Neural progenitor cell (in vitro differentiated cells): ENCODE results near the gene FBXL17. TPM values are rescaled to one million over a fixed set of nuclear protein-coding genes. Genes with fewer than 3 reads are reported as not detected.
"Not testable (repeated sequence)": the region's sequence is repeated elsewhere in the genome, so short reads cannot be mapped to it uniquely, and the experiment has no call there.

Experiments
- DNase-seq: peaks from one replicate; pipeline ENCODE4 v3.0.0-alpha.2; 2016; ENCODE audit warnings: low spot score
- H2AFZ ChIP-seq: fragments of 200-600 bp; sonication (generic); replicated peaks from 2 replicates; pipeline ENCODE4 v1.6.1; 2016; ENCODE audit warnings: antibody characterized with exemption
- H3F3A ChIP-seq: fragments of 200-600 bp; sonication (generic); 2 replicates; pipeline ENCODE4 v1.6.1; 2016; ENCODE audit warnings: antibody characterized with exemption, low read depth
- H3K27ac ChIP-seq: fragments of 200-600 bp; sonication (generic); 2 replicates; pipeline ENCODE4 v1.5.1; 2016; ENCODE audit warnings: mild to moderate bottlenecking
- H3K27me3 ChIP-seq: fragments of 200-600 bp; sonication (generic); 2 replicates; pipeline ENCODE4 v1.6.1; 2016; ENCODE audit warnings: mild to moderate bottlenecking, moderate library complexity
- H3K36me3 ChIP-seq: fragments of 200-600 bp; sonication (generic); 2 replicates; pipeline ENCODE4 v1.5.1; 2016
- H3K4me1 ChIP-seq: fragments of 200-600 bp; sonication (generic); 2 replicates; pipeline ENCODE4 v1.6.1; 2016; ENCODE audit warnings: mixed run types
- H3K4me2 ChIP-seq: fragments of 200-600 bp; sonication (generic); 2 replicates; pipeline ENCODE4 v1.6.1; 2016
- H3K4me3 ChIP-seq: fragments of 200-600 bp; sonication (generic); 2 replicates; pipeline ENCODE4 v1.5.1; 2016
- H3K79me2 ChIP-seq: fragments of 200-600 bp; sonication (generic); 2 replicates; pipeline ENCODE4 v1.6.1; 2016; ENCODE audit warnings: low read depth
- H3K9ac ChIP-seq: fragments of 200-600 bp; sonication (generic); 2 replicates; pipeline ENCODE4 v1.6.1; 2016
- H3K9me3 ChIP-seq: fragments of 200-600 bp; sonication (generic); 2 replicates; pipeline ENCODE4 v1.5.1; 2016; ENCODE audit warnings: low read depth
- H4K20me1 ChIP-seq: fragments of 200-600 bp; sonication (generic); 2 replicates; pipeline ENCODE4 v1.6.1; 2016; ENCODE audit warnings: low read depth
- H3K27ac Mint-ChIP-seq: 3 replicates; pipeline ENCODE4 v1.8.0; 2021; ENCODE audit warnings: mixed read lengths
- H3K27me3 Mint-ChIP-seq: 2 replicates; pipeline ENCODE4 v1.8.0; 2022; ENCODE audit warnings: low read depth, mild to moderate bottlenecking, inconsistent platforms, moderate library complexity, mixed read lengths; ENCODE audit not compliant: insufficient read depth
- H3K36me3 Mint-ChIP-seq: 3 replicates; pipeline ENCODE4 v1.8.0; 2021; ENCODE audit warnings: mixed read lengths
- H3K4me1 Mint-ChIP-seq: 3 replicates; pipeline ENCODE4 v1.8.0; 2021; ENCODE audit warnings: mixed read lengths
- H3K4me3 Mint-ChIP-seq: 3 replicates; pipeline ENCODE4 v1.8.0; 2021; ENCODE audit warnings: mild to moderate bottlenecking, moderate library complexity, mixed read lengths
- H3K9me3 Mint-ChIP-seq: 3 replicates; pipeline ENCODE4 v1.8.0; 2020; ENCODE audit warnings: mixed read lengths
- EZH2 ChIP-seq: fragments of 200-600 bp; sonication (generic); IDR thresholded peaks from 2 replicates; pipeline ENCODE4 v1.6.1; 2017; ENCODE audit warnings: antibody characterized with exemption, mild to moderate bottlenecking, moderate library complexity
- EZH2phosphoT487 ChIP-seq: fragments of 200-600 bp; sonication (generic); IDR thresholded peaks from 2 replicates; pipeline ENCODE4 v1.6.1; 2017; ENCODE audit warnings: antibody characterized with exemption
- total RNA-seq: library from RNA; depleted of rRNA; stranded (reverse); fragments of >200 nt; gene quantifications from 2 replicates; pipeline ENCODE4 v1.2.3, GENCODE V29; 2015; ENCODE audit warnings: low replicate concordance
- TF ChIP-seq, protein P1 (sequence below): fragments of 200-600 bp; sonication (generic); IDR thresholded peaks from 2 replicates; pipeline ENCODE4 v1.5.1; 2017; ENCODE audit warnings: antibody characterized with exemption, mild to moderate bottlenecking

FBXL17 gene
- total RNA-seq, 1 donor from 2014 or later, result 7.6 TPM

GRCh38 chr5:108398964-108399363 is 17.1 kb upstream of the FBXL17 start:
- Mint-ChIP-seq H3K9me3 (peaks cover 33% of the 10 kb centered on the region), H3K27me3 (peaks cover 3% of the 10 kb centered on the region), H3K4me3 (no peak overlapping the region), H3K4me1 (no peaks in the 10 kb centered on the region), H3K27ac (no peak overlapping the region), H3K36me3 (no peaks in the 10 kb centered on the region)
- Histone ChIP-seq H3K9ac (no peak overlapping the region), H2AFZ (peak overlapping the region; percentile 63), H3K4me2 (no peak overlapping the region), H4K20me1 (no peaks in the 10 kb centered on the region), H3K9me3 (no peaks in the 10 kb centered on the region), H3K4me3 (no peak overlapping the region), H3K4me1 (no peaks in the 10 kb centered on the region), H3K27me3 (no peaks in the 10 kb centered on the region), H3F3A (no peaks in the 10 kb centered on the region), H3K79me2 (no peaks in the 10 kb centered on the region), H3K27ac (no peak overlapping the region), H3K36me3 (no peaks in the 10 kb centered on the region)
- TF ChIP-seq EZH2, result no peak
- TF ChIP-seq, protein P1, sequence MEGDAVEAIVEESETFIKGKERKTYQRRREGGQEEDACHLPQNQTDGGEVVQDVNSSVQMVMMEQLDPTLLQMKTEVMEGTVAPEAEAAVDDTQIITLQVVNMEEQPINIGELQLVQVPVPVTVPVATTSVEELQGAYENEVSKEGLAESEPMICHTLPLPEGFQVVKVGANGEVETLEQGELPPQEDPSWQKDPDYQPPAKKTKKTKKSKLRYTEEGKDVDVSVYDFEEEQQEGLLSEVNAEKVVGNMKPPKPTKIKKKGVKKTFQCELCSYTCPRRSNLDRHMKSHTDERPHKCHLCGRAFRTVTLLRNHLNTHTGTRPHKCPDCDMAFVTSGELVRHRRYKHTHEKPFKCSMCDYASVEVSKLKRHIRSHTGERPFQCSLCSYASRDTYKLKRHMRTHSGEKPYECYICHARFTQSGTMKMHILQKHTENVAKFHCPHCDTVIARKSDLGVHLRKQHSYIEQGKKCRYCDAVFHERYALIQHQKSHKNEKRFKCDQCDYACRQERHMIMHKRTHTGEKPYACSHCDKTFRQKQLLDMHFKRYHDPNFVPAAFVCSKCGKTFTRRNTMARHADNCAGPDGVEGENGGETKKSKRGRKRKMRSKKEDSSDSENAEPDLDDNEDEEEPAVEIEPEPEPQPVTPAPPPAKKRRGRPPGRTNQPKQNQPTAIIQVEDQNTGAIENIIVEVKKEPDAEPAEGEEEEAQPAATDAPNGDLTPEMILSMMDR, result no peak
- TF ChIP-seq EZH2phosphoT487, result no peak
- DNase-seq, result no peak

GRCh38 chr5:108396837-108397236 is 14.9 kb upstream of the FBXL17 start:
- H3K36me3 ChIP-seq, H3K79me2 ChIP-seq, H3K4me3 ChIP-seq, H3K27ac Mint-ChIP-seq, H3K27me3 ChIP-seq, H2AFZ ChIP-seq, H3K27me3 Mint-ChIP-seq, H4K20me1 ChIP-seq, H3K4me1 Mint-ChIP-seq, H3K27ac ChIP-seq, H3F3A ChIP-seq, H3K4me2 ChIP-seq, H3K9me3 ChIP-seq, DNase-seq, H3K9ac ChIP-seq, H3K36me3 Mint-ChIP-seq, H3K4me3 Mint-ChIP-seq, H3K4me1 ChIP-seq: not testable (repeated sequence)
- peaks cover 17% of the 10 kb centered on the region for H3K9me3 Mint-ChIP-seq

DNA sequence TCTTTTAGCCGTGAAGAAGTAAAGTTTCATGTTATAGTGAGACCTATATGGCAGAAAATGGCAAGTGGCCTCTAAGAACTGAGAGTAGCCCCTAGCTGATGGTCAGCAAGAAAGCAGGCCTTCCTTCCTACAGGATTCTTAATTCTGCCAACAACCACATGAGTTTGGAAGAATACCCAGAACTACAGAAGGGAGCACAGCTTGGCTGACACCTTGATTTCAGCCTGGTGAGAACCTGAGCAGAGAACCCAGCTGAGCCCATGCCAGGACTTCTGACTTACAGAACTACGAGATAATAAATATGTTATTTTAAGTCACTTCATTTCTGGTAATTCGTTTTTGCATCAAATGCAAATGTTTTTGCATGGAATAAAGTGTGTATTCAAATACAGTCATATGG is 5.9 kb upstream of the FBXL17 start:
- H4K20me1 ChIP-seq, result no peaks in the 10 kb centered on the region
- no peak overlapping the region for H3K4me2 ChIP-seq
- H3K9me3 Mint-ChIP-seq, result no peaks in the 10 kb centered on the region
- H3K9me3 ChIP-seq, result no peaks in the 10 kb centered on the region
- no peak overlapping the region for H2AFZ ChIP-seq
- no peaks in the 10 kb centered on the region for H3K27me3 ChIP-seq
- no peaks in the 10 kb centered on the region for H3K36me3 Mint-ChIP-seq
- H3K9ac ChIP-seq, result no peak overlapping the region
- no peaks in the 10 kb centered on the region for H3K36me3 ChIP-seq
- H3K27ac Mint-ChIP-seq, result no peak overlapping the region
- no peak overlapping the region for H3K4me3 ChIP-seq
- peaks cover 5% of the 10 kb centered on the region for H3F3A ChIP-seq
- H3K27ac ChIP-seq, result no peak overlapping the region
- H3K79me2 ChIP-seq, result no peaks in the 10 kb centered on the region
- no peak for DNase-seq
- no peak overlapping the region for H3K4me3 Mint-ChIP-seq
- no peak for TF ChIP-seq EZH2phosphoT487
- TF ChIP-seq EZH2, result no peak
- TF ChIP-seq, protein P1, result no peak
- H3K4me1 ChIP-seq, result no peaks in the 10 kb centered on the region
- no peaks in the 10 kb centered on the region for H3K27me3 Mint-ChIP-seq
- H3K4me1 Mint-ChIP-seq, result peaks cover 4% of the 10 kb centered on the region

DNA sequence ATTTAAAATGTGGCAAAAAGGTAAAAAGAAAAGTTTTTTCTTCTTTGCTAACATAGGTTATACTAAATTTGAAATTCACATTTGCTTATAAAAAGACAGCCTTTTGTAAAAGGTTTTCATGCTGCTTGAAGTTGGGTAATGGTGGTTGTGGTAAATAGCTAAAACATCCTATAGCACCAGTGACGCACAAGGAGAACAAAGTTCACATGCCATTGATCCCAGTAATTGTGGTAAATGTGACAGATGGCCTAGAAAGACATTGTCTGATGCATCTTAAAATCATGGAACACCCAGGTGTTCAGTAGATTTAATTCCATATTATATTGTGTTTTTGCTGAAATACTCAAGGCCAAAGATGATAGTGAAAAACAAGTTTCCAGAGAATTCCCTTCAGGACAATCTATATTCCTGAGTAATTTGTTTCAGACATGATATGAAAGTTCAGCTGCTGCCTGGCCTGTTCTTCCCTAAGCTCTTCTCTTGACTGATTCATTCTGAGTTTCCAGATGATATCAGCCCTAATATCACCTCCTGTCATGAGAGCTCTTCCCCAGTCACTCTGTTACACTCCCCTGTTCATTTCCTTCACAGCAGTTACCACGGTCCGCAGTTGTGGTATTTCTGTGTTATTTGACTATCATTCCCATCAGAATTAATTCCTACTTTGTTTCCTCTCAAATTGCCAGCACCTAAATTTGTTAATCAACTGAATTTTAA is 4.6 kb upstream of the FBXL17 start:
- H3K9ac ChIP-seq, result no peak overlapping the region
- H2AFZ ChIP-seq, result no peak overlapping the region
- no peaks in the 10 kb centered on the region for H4K20me1 ChIP-seq
- H3K4me2 ChIP-seq, result no peak overlapping the region
- Mint-ChIP-seq H3K27ac (peak overlapping the region; percentile 22), H3K4me1 (peaks cover 9% of the 10 kb centered on the region), H3K9me3 (no peaks in the 10 kb centered on the region), H3K4me3 (no peak overlapping the region), H3K36me3 (no peaks in the 10 kb centered on the region), H3K27me3 (no peaks in the 10 kb centered on the region)
- H3F3A ChIP-seq, result peaks cover 17% of the 10 kb centered on the region
- H3K27me3 ChIP-seq, result no peaks in the 10 kb centered on the region
- TF ChIP-seq EZH2 (no peak), EZH2phosphoT487 (no peak)
- TF ChIP-seq, protein P1, result no peak
- H3K4me1 ChIP-seq, result no peaks in the 10 kb centered on the region
- H3K27ac ChIP-seq, result no peak overlapping the region
- H3K9me3 ChIP-seq, result no peaks in the 10 kb centered on the region
- no peaks in the 10 kb centered on the region for H3K79me2 ChIP-seq
- no peaks in the 10 kb centered on the region for H3K36me3 ChIP-seq
- no peak for DNase-seq
- H3K4me3 ChIP-seq, result no peak overlapping the region
